Neural progenitor cell (in vitro differentiated cells): Measurements from ENCODE around the gene RTEL1. TPM values are rescaled to one million over a fixed set of nuclear protein-coding genes. Genes with fewer than 3 reads are reported as not detected.

Experiments
- DNase-seq: peaks from one replicate; pipeline ENCODE4 v3.0.0-alpha.2; 2016; ENCODE audit warnings: low spot score
- H2AFZ ChIP-seq: fragments of 200-600 bp; sonication (generic); replicated peaks from 2 replicates; pipeline ENCODE4 v1.6.1; 2016; ENCODE audit warnings: antibody characterized with exemption
- H3F3A ChIP-seq: fragments of 200-600 bp; sonication (generic); 2 replicates; pipeline ENCODE4 v1.6.1; 2016; ENCODE audit warnings: antibody characterized with exemption, low read depth
- H3K27ac ChIP-seq: fragments of 200-600 bp; sonication (generic); 2 replicates; pipeline ENCODE4 v1.5.1; 2016; ENCODE audit warnings: mild to moderate bottlenecking
- H3K27me3 ChIP-seq: fragments of 200-600 bp; sonication (generic); 2 replicates; pipeline ENCODE4 v1.6.1; 2016; ENCODE audit warnings: mild to moderate bottlenecking, moderate library complexity
- H3K36me3 ChIP-seq: fragments of 200-600 bp; sonication (generic); 2 replicates; pipeline ENCODE4 v1.5.1; 2016
- H3K4me1 ChIP-seq: fragments of 200-600 bp; sonication (generic); 2 replicates; pipeline ENCODE4 v1.6.1; 2016; ENCODE audit warnings: mixed run types
- H3K4me2 ChIP-seq: fragments of 200-600 bp; sonication (generic); 2 replicates; pipeline ENCODE4 v1.6.1; 2016
- H3K4me3 ChIP-seq: fragments of 200-600 bp; sonication (generic); 2 replicates; pipeline ENCODE4 v1.5.1; 2016
- H3K79me2 ChIP-seq: fragments of 200-600 bp; sonication (generic); 2 replicates; pipeline ENCODE4 v1.6.1; 2016; ENCODE audit warnings: low read depth
- H3K9ac ChIP-seq: fragments of 200-600 bp; sonication (generic); 2 replicates; pipeline ENCODE4 v1.6.1; 2016
- H3K9me3 ChIP-seq: fragments of 200-600 bp; sonication (generic); 2 replicates; pipeline ENCODE4 v1.5.1; 2016; ENCODE audit warnings: low read depth
- H4K20me1 ChIP-seq: fragments of 200-600 bp; sonication (generic); 2 replicates; pipeline ENCODE4 v1.6.1; 2016; ENCODE audit warnings: low read depth
- H3K27ac Mint-ChIP-seq: 3 replicates; pipeline ENCODE4 v1.8.0; 2021; ENCODE audit warnings: mixed read lengths
- H3K27me3 Mint-ChIP-seq: 2 replicates; pipeline ENCODE4 v1.8.0; 2022; ENCODE audit warnings: low read depth, mild to moderate bottlenecking, inconsistent platforms, moderate library complexity, mixed read lengths; ENCODE audit not compliant: insufficient read depth
- H3K36me3 Mint-ChIP-seq: 3 replicates; pipeline ENCODE4 v1.8.0; 2021; ENCODE audit warnings: mixed read lengths
- H3K4me1 Mint-ChIP-seq: 3 replicates; pipeline ENCODE4 v1.8.0; 2021; ENCODE audit warnings: mixed read lengths
- H3K4me3 Mint-ChIP-seq: 3 replicates; pipeline ENCODE4 v1.8.0; 2021; ENCODE audit warnings: mild to moderate bottlenecking, moderate library complexity, mixed read lengths
- H3K9me3 Mint-ChIP-seq: 3 replicates; pipeline ENCODE4 v1.8.0; 2020; ENCODE audit warnings: mixed read lengths
- CTCF ChIP-seq: fragments of 200-600 bp; sonication (generic); IDR thresholded peaks from 2 replicates; pipeline ENCODE4 v1.5.1; 2017; ENCODE audit warnings: antibody characterized with exemption, mild to moderate bottlenecking
- EZH2 ChIP-seq: fragments of 200-600 bp; sonication (generic); IDR thresholded peaks from 2 replicates; pipeline ENCODE4 v1.6.1; 2017; ENCODE audit warnings: antibody characterized with exemption, mild to moderate bottlenecking, moderate library complexity
- EZH2phosphoT487 ChIP-seq: fragments of 200-600 bp; sonication (generic); IDR thresholded peaks from 2 replicates; pipeline ENCODE4 v1.6.1; 2017; ENCODE audit warnings: antibody characterized with exemption
- total RNA-seq: library from RNA; depleted of rRNA; stranded (reverse); fragments of >200 nt; gene quantifications from 2 replicates; pipeline ENCODE4 v1.2.3, GENCODE V29; 2015; ENCODE audit warnings: low replicate concordance

Gene RTEL1
- total RNA-seq, 1 donor from 2014 or later, result 6.0 TPM

- peaks cover 8% of the 10 kb centered on the region for H3K27me3 Mint-ChIP-seq
- peak overlapping the region; percentile 84 for H3K4me3 Mint-ChIP-seq
- Histone ChIP-seq H3K27me3 (peaks cover 24% of the 10 kb centered on the region), H3K4me1 (peaks cover 33% of the 10 kb centered on the region), H3K4me3 (peak overlapping the region; percentile 90), H3F3A (peaks cover 45% of the 10 kb centered on the region), H2AFZ (no peak overlapping the region), H3K36me3 (no peaks in the 10 kb centered on the region), H3K27ac (peak overlapping the region; percentile 24), H3K9ac (peak overlapping the region; percentile 57), H3K9me3 (no peaks in the 10 kb centered on the region), H3K4me2 (peak overlapping the region; percentile 91), H4K20me1 (peaks cover 48% of the 10 kb centered on the region), H3K79me2 (peaks cover 8% of the 10 kb centered on the region)
- no peak overlapping the region for H3K27ac Mint-ChIP-seq
- peak; percentile 83 for DNase-seq
- H3K36me3 Mint-ChIP-seq, result peaks cover 3% of the 10 kb centered on the region
- H3K9me3 Mint-ChIP-seq, result no peaks in the 10 kb centered on the region
- TF ChIP-seq EZH2 (no peak), CTCF (no peak), EZH2phosphoT487 (no peak)
- peaks cover under 1% of the 10 kb centered on the region for H3K4me1 Mint-ChIP-seq
Observed at GRCh38 chr20:63740627-63741353, 82.7 kb downstream of the RTEL1 start.

- H3K27ac ChIP-seq, result no peak overlapping the region
- no peaks in the 10 kb centered on the region for H3K36me3 ChIP-seq
- H3K4me2 ChIP-seq, result peak overlapping the region; percentile 91
- peaks cover 4% of the 10 kb centered on the region for H3K36me3 Mint-ChIP-seq
- peaks cover 7% of the 10 kb centered on the region for H3K27me3 Mint-ChIP-seq
- peaks cover 8% of the 10 kb centered on the region for H3K79me2 ChIP-seq
- peak overlapping the region; percentile 90 for H3K4me3 ChIP-seq
- H3K27ac Mint-ChIP-seq, result no peak overlapping the region
- H3K9me3 ChIP-seq, result no peaks in the 10 kb centered on the region
- H3K4me1 Mint-ChIP-seq, result peaks cover 2% of the 10 kb centered on the region
- peaks cover 33% of the 10 kb centered on the region for H3K4me1 ChIP-seq
- H2AFZ ChIP-seq, result no peak overlapping the region
- peaks cover 23% of the 10 kb centered on the region for H3K27me3 ChIP-seq
- H3K9me3 Mint-ChIP-seq, result no peaks in the 10 kb centered on the region
- DNase-seq, result no peak
- no peak overlapping the region for H3K9ac ChIP-seq
- peaks cover 45% of the 10 kb centered on the region for H3F3A ChIP-seq
- H4K20me1 ChIP-seq, result peaks cover 43% of the 10 kb centered on the region
- peak overlapping the region; percentile 84 for H3K4me3 Mint-ChIP-seq
- no peak for TF ChIP-seq EZH2phosphoT487
- TF ChIP-seq EZH2, result no peak
- TF ChIP-seq CTCF, result no peak
Observed at GRCh38 chr20:63741354-63741675, 83.2 kb downstream of the RTEL1 start.

- Histone ChIP-seq H3F3A (peaks cover 45% of the 10 kb centered on the region), H3K79me2 (peaks cover 8% of the 10 kb centered on the region), H3K9ac (no peak overlapping the region), H3K4me3 (peak overlapping the region; percentile 90), H3K27me3 (peaks cover 18% of the 10 kb centered on the region), H2AFZ (no peak overlapping the region), H3K27ac (no peak overlapping the region), H3K9me3 (no peaks in the 10 kb centered on the region), H3K4me2 (peak overlapping the region; percentile 91), H3K4me1 (peaks cover 31% of the 10 kb centered on the region), H4K20me1 (peaks cover 38% of the 10 kb centered on the region), H3K36me3 (no peaks in the 10 kb centered on the region)
- Mint-ChIP-seq H3K27me3 (peaks cover 6% of the 10 kb centered on the region), H3K4me3 (peak overlapping the region; percentile 84), H3K4me1 (peaks cover 2% of the 10 kb centered on the region), H3K9me3 (no peaks in the 10 kb centered on the region), H3K27ac (no peak overlapping the region), H3K36me3 (peaks cover 4% of the 10 kb centered on the region)
- TF ChIP-seq EZH2 (no peak), EZH2phosphoT487 (no peak), CTCF (no peak)
- DNase-seq, result no peak
Observed at GRCh38 chr20:63741676-63742380, 83.7 kb downstream of the RTEL1 start.
